Measurements from ENCODE around the gene SLC2A1.

The SLC2A1 gene

GRCh38 chr1:42992054-42992571, 33.4 kb upstream of the SLC2A1 start:
- H3K9me3 ChIP-seq (ENCODE audit: control insufficient read depth, insufficient read depth, low read length): no peaks in the 10 kb centered on the region
- no peak overlapping the region for H3K4me3 ChIP-seq (ENCODE audit: low read length)
- TF ChIP-seq CTCF (IDR thresholded peaks at IDR 0.05; ENCODE audit: low read depth, low read length, poor library complexity, severe bottlenecking) (no peak), EZH2phosphoT487 (IDR thresholded peaks at IDR 0.05; ENCODE audit: borderline replicate concordance, low read length) (no peak)
- no peaks in the 10 kb centered on the region for H3K79me2 ChIP-seq (ENCODE audit: control insufficient read depth, low read length)
- no peak overlapping the region for H3K27ac ChIP-seq (ENCODE audit: low read depth, low read length)
- no peaks in the 10 kb centered on the region for H3K4me1 ChIP-seq (ENCODE audit: control insufficient read depth, low read length)
- no peak overlapping the region for H3K4me2 ChIP-seq (ENCODE audit: low read length)
- no peaks in the 10 kb centered on the region for H3K36me3 ChIP-seq (ENCODE audit: control insufficient read depth, low read length)
- no peaks in the 10 kb centered on the region for H3K9me2 ChIP-seq (replicated peaks; ENCODE audit: control insufficient read depth, low read length)
- peaks cover 5% of the 10 kb centered on the region; the same call in 1 of the 2 replicates for H3K27me3 ChIP-seq (ENCODE audit: control insufficient read depth, low read length)
- no peaks in the 10 kb centered on the region for H3F3A ChIP-seq (ENCODE audit: control insufficient read depth, insufficient read depth)
- no peaks in the 10 kb centered on the region for H4K20me1 ChIP-seq (ENCODE audit: control insufficient read depth, insufficient read depth, low read depth, low read length)

GRCh38 chr1:42990757-42991346, 32.2 kb upstream of the SLC2A1 start:
- Histone ChIP-seq H3K27ac (ENCODE audit: low read depth, low read length) (no peak overlapping the region), H3K9me2 (replicated peaks; ENCODE audit: control insufficient read depth, low read length) (no peaks in the 10 kb centered on the region), H3K9me3 (ENCODE audit: control insufficient read depth, insufficient read depth, low read length) (no peaks in the 10 kb centered on the region), H3K79me2 (ENCODE audit: control insufficient read depth, low read length) (no peaks in the 10 kb centered on the region), H3K36me3 (ENCODE audit: control insufficient read depth, low read length) (no peaks in the 10 kb centered on the region), H4K20me1 (ENCODE audit: control insufficient read depth, insufficient read depth, low read depth, low read length) (no peaks in the 10 kb centered on the region), H3K4me2 (ENCODE audit: low read length) (no peak overlapping the region), H3F3A (ENCODE audit: control insufficient read depth, insufficient read depth) (no peaks in the 10 kb centered on the region), H3K4me3 (ENCODE audit: low read length) (no peak overlapping the region), H3K27me3 (ENCODE audit: control insufficient read depth, low read length) (peaks cover 5% of the 10 kb centered on the region; the same call in 1 of the 2 replicates), H3K4me1 (ENCODE audit: control insufficient read depth, low read length) (no peaks in the 10 kb centered on the region)
- TF ChIP-seq CTCF (IDR thresholded peaks at IDR 0.05; ENCODE audit: low read depth, low read length, poor library complexity, severe bottlenecking) (no peak), EZH2phosphoT487 (IDR thresholded peaks at IDR 0.05; ENCODE audit: borderline replicate concordance, low read length) (no peak)

- H3K27me3 ChIP-seq (ENCODE audit: control insufficient read depth, low read length): peaks cover 21% of the 10 kb centered on the region
- no peaks in the 10 kb centered on the region for H3K36me3 ChIP-seq (ENCODE audit: control insufficient read depth, low read length)
- no peak for TF ChIP-seq EZH2phosphoT487 (IDR thresholded peaks at IDR 0.05; ENCODE audit: borderline replicate concordance, low read length)
- TF ChIP-seq CTCF (IDR thresholded peaks at IDR 0.05; ENCODE audit: low read depth, low read length, poor library complexity, severe bottlenecking): no peak
- no peak overlapping the region for H3K4me3 ChIP-seq (ENCODE audit: low read length)
- H4K20me1 ChIP-seq (ENCODE audit: control insufficient read depth, insufficient read depth, low read depth, low read length): no peaks in the 10 kb centered on the region
- no peaks in the 10 kb centered on the region for H3K79me2 ChIP-seq (ENCODE audit: control insufficient read depth, low read length)
- no peaks in the 10 kb centered on the region for H3K9me2 ChIP-seq (replicated peaks; ENCODE audit: control insufficient read depth, low read length)
- no peak overlapping the region for H3K27ac ChIP-seq (ENCODE audit: low read depth, low read length)
- no peaks in the 10 kb centered on the region for H3K4me1 ChIP-seq (ENCODE audit: control insufficient read depth, low read length)
- H3K9me3 ChIP-seq (ENCODE audit: control insufficient read depth, insufficient read depth, low read length): no peaks in the 10 kb centered on the region
- no peaks in the 10 kb centered on the region for H3F3A ChIP-seq (ENCODE audit: control insufficient read depth, insufficient read depth)
- no peak overlapping the region for H3K4me2 ChIP-seq (ENCODE audit: low read length)
These were observed 25.0 kb upstream of the SLC2A1 start for GRCh38 chr1:42983693-42984092.

All from DOHH2 (cell line).